Measurements from ENCODE around the gene HABP4.

HABP4 gene

DNA sequence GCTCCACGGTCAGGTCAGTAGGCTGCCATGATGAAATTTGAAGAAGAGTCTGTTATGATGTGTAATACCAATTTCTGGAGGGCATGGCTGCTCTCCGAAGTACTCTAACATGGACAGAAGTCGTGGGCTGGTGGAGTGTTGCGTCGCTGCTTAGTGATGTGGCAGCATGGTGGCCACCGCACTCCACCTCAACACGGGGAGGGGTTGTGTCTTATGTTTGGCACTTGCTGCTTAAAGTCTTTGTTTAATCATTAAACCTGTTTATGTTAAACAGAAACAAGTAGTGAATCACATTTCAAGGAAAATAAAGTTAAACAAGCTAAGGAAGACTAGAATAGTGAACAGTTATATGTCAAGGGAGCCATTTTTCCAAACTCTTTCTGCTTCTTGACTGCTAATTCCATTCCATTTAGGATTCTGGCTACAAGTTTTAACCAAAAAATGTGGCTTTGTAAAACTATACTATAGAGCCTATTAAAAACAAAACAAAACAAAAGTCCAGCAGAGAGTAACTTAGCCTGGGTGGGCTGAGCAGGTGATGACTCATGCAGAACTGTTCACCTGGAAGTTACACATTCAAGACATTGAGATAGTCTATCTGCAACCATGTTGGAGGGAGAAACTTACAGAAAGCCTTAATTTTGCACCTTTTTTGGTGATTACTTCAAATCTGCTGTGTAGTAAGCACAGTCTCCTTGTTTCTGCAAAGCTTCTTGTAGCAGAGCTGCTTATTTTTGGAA, 9.5 kb downstream of the HABP4 start:
- Histone ChIP-seq H3K27ac (replicated peaks) (no peak overlapping the region), H3K27me3 (ENCODE audit: insufficient read depth, poor library complexity, severe bottlenecking) (peaks cover 3% of the 10 kb centered on the region), H3K4me3 (replicated peaks; ENCODE audit: insufficient read depth, low read length) (no peak overlapping the region)
- DNase-seq (ENCODE audit: low read depth in 1 of 2, low spot score in 1 of 2), result no peak
- TF ChIP-seq, protein P1, sequence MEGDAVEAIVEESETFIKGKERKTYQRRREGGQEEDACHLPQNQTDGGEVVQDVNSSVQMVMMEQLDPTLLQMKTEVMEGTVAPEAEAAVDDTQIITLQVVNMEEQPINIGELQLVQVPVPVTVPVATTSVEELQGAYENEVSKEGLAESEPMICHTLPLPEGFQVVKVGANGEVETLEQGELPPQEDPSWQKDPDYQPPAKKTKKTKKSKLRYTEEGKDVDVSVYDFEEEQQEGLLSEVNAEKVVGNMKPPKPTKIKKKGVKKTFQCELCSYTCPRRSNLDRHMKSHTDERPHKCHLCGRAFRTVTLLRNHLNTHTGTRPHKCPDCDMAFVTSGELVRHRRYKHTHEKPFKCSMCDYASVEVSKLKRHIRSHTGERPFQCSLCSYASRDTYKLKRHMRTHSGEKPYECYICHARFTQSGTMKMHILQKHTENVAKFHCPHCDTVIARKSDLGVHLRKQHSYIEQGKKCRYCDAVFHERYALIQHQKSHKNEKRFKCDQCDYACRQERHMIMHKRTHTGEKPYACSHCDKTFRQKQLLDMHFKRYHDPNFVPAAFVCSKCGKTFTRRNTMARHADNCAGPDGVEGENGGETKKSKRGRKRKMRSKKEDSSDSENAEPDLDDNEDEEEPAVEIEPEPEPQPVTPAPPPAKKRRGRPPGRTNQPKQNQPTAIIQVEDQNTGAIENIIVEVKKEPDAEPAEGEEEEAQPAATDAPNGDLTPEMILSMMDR (IDR thresholded peaks at IDR 0.05; ENCODE audit: insufficient read depth, low read length), result no peak
- TF ChIP-seq SPI1 (IDR thresholded peaks at IDR 0.05; ENCODE audit: borderline replicate concordance, low read depth) (no peak), GABPA (IDR thresholded peaks at IDR 0.05; ENCODE audit: low read depth) (no peak), POLR2AphosphoS5 (IDR thresholded peaks at IDR 0.05; ENCODE audit: low read depth) (no peak)
- TF ChIP-seq, protein P2, sequence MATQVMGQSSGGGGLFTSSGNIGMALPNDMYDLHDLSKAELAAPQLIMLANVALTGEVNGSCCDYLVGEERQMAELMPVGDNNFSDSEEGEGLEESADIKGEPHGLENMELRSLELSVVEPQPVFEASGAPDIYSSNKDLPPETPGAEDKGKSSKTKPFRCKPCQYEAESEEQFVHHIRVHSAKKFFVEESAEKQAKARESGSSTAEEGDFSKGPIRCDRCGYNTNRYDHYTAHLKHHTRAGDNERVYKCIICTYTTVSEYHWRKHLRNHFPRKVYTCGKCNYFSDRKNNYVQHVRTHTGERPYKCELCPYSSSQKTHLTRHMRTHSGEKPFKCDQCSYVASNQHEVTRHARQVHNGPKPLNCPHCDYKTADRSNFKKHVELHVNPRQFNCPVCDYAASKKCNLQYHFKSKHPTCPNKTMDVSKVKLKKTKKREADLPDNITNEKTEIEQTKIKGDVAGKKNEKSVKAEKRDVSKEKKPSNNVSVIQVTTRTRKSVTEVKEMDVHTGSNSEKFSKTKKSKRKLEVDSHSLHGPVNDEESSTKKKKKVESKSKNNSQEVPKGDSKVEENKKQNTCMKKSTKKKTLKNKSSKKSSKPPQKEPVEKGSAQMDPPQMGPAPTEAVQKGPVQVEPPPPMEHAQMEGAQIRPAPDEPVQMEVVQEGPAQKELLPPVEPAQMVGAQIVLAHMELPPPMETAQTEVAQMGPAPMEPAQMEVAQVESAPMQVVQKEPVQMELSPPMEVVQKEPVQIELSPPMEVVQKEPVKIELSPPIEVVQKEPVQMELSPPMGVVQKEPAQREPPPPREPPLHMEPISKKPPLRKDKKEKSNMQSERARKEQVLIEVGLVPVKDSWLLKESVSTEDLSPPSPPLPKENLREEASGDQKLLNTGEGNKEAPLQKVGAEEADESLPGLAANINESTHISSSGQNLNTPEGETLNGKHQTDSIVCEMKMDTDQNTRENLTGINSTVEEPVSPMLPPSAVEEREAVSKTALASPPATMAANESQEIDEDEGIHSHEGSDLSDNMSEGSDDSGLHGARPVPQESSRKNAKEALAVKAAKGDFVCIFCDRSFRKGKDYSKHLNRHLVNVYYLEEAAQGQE (IDR thresholded peaks at IDR 0.05; ENCODE audit: insufficient replicate concordance, low read depth), result no peak

DNA sequence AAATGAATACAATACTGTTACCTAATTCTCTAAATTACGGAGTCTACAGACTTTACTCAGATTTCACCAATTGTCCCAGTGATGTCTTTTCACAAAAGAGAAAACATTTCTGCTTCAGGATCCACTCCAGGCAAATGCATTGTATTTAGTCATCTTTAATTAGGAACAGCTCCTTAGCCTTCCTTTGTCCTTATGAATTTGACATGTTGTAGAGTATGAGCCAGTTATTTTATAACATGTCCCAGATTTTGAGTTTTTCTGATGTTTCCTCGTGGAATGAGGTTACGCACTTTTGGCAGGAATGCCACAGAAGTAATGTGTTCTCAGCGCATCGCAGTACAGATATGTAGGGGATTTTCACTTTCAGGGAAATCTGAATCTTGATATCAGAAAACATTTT, 10.5 kb downstream of the HABP4 start:
- H3K27ac ChIP-seq (replicated peaks), result no peak overlapping the region
- DNase-seq (ENCODE audit: low read depth in 1 of 2, low spot score in 1 of 2), result no peak

DNA sequence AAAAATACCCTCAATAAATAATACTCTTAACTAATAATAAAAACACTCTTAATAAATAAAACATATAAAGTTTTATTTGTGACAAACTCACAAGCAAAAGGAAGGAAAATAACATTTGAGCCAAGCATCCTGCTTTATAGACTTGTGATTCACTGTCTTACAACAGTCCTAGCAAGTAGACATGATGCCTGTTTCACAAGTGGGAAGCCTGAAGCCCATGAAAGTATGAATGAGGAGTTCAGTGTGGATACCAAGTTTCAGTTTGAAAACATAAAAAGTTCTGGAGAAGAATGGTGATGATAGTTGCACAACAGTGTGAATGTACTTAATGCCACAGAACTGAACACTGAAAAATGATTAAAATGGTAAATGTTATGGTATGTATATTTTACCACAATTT, 10.9 kb downstream of the HABP4 start:
- H3K4me3 ChIP-seq (replicated peaks; ENCODE audit: insufficient read depth, low read length), result no peak overlapping the region
- no peak overlapping the region for H3K27ac ChIP-seq (replicated peaks)
- TF ChIP-seq POLR2AphosphoS5 (IDR thresholded peaks at IDR 0.05; ENCODE audit: low read depth), result no peak
- TF ChIP-seq SPI1 (IDR thresholded peaks at IDR 0.05; ENCODE audit: borderline replicate concordance, low read depth), result no peak
- TF ChIP-seq GABPA (IDR thresholded peaks at IDR 0.05; ENCODE audit: low read depth), result no peak
- TF ChIP-seq, protein P1 (IDR thresholded peaks at IDR 0.05; ENCODE audit: insufficient read depth, low read length), result no peak
- TF ChIP-seq, protein P2 (IDR thresholded peaks at IDR 0.05; ENCODE audit: insufficient replicate concordance, low read depth), result no peak
- DNase-seq (ENCODE audit: low read depth in 1 of 2, low spot score in 1 of 2), result no peak
- peaks cover 3% of the 10 kb centered on the region for H3K27me3 ChIP-seq (ENCODE audit: insufficient read depth, poor library complexity, severe bottlenecking)

More for the DNA sequence above, 10.5 kb downstream of the HABP4 start:
- no peak for TF ChIP-seq SPI1 (IDR thresholded peaks at IDR 0.05; ENCODE audit: borderline replicate concordance, low read depth)
- TF ChIP-seq, protein P1 (IDR thresholded peaks at IDR 0.05; ENCODE audit: insufficient read depth, low read length), result no peak
- TF ChIP-seq GABPA (IDR thresholded peaks at IDR 0.05; ENCODE audit: low read depth), result no peak
- no peak for TF ChIP-seq POLR2AphosphoS5 (IDR thresholded peaks at IDR 0.05; ENCODE audit: low read depth)
- TF ChIP-seq, protein P2 (IDR thresholded peaks at IDR 0.05; ENCODE audit: insufficient replicate concordance, low read depth), result no peak
- H3K4me3 ChIP-seq (replicated peaks; ENCODE audit: insufficient read depth, low read length), result no peak overlapping the region
- H3K27me3 ChIP-seq (ENCODE audit: insufficient read depth, poor library complexity, severe bottlenecking), result peaks cover 3% of the 10 kb centered on the region
